Left hindlimb (tissue), 1 donor: ENCODE measurements around the gene ACTL7A.

Experiments
- DNase-seq: peaks from one replicate; pipeline ENCODE4 v3.0.0-alpha.2; 2018

The ACTL7A gene

DNA sequence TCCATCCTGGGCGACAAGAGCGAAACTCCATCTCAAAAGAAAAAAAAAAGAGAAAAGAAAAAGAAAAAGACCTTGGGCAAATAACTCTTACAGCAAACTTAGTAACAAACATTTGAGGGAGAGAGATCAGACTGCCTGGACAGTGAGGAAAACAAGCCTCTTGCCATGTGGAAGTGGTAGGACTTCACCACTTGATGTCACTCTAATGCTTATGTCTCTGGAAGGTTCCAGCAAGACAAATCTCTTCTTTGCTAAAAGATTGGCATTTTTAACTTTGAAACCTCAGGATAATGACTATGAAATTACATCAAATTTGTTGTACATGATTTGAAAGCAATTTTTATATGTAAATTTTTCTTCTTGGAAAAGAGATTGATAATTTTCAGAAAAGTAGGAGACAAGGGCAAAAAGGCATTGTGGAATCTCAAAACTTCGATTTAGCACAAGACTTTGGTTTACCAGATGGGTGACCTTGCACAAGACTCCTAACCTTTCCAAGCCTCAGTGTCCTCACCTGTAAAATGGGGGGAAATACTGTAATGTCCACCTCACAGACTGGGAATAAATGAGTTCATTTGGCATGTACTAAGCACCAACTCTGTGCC lies 11.7 kb upstream of the ACTL7A start:
- DNase-seq = no peak

DNA sequence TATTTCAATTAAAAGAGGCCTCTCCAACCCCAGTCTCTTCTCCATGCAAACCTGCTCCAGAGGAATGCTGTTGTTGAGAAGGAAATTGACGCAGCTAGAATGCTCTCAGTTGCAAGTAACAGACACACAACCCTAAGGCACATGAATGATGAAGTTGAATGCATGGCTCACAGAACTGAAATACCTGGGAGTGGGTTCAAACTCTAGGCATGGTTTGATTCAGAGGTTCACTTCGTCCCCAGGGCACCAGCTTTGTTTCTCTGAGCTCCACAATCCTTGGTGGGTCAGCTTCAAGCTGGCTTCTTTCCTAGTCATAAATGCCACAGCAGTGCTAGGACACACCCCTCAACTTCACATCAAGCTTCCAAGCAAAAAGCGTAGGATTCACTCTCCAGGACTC lies 10.9 kb upstream of the ACTL7A start:
- DNase-seq = no peak

DNA sequence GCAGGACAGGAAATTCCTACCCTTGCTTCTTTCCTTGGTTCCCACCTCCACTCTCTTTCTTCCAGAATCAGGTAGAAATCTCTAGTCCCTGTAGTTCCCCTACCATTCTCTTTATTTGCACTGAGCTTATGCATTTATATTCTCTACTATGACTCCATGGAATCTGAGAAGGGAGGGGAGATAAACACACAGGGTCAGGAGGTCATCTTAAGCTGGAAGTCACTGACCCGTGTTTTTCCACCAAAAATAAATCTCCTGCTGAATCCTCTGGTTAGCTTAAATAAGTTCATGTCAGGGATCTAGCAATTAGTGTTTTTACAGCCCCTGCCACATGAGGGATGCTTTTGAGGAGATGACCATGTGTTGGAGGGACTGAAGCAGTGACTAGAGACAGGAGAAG lies 10.0 kb upstream of the ACTL7A start:
- DNase-seq = no peak

DNA sequence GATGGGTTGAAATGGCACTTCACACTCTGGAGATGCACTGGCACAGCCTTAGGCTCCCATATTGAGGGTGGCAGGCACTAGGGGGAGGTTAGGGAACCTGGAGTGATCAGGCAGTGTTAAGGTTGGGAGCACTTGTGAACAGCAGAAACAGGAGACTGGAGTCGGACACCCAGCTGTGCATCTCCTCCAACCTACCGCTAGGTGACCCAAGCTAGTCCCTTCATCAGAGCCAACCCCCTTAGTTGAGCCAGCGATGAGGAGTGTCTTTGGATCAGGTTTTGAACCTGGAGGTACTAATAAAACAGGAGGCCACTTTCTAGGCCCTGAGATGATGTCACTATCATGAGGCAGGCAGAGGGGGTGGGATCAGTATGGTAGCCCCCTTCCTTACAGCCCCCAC lies 8.0 kb upstream of the ACTL7A start:
- no peak for DNase-seq

DNA sequence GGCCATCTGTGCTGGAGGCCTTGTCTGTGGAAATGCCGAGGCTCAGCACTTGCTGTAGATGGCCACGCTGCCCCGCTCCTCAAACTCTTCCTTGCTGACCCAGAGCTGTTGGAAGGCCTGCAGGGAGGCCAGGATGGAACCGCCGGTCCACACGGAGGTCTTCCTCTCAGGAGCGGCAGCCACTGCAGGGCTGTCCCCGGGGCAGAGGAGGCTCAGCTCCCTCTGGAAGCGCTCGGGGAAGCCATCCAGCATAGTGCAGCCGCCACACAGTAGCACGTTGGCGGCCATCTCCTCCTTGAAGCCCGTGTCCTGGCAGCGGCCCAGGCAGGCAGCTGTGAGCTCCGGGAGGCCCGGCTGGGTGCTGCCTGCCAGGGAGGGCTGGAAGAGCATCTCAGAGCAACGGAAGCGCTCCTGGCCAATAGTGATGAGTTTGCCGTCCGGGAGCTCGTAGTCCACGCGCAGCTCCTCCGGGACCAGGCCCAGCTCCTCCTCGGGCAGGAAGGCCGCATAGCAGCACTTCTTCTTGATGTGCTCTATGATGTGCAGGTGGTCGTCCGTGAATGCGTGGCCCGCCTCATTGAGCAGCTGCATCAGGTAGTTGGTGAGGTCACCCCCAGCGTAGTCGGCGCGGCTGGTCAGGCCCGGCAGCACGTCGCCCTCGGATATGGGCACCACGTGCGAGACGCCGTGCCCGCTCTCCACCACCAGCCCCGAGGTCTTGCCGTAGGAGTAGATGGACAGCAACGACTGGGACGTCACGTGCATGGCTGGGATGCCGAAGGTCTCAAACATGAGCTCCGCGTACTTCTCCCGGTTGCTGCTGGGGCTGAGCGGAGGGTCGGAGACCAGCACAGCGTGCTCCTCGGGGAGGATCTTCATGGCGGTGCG lies 7.2 kb upstream of the ACTL7A start:
- DNase-seq = no peak

DNA sequence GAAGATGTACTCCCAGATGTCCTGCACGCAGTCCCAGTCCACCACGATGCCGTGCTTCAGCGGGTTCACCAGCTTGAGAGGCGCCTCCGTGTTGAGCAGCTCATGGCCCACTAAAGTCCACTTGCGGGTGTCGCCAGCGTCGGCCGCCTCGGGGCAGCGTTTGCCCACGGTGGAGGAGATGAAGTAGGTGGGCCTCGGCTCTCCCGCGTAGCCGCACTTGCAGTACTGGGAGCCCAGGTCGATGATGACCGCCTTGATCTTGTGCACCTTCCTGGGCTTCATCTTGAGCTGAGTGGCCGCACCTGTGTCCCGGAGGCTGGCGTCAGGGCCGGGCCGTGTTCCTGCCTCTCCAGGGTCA lies 6.6 kb upstream of the ACTL7A start:
- no peak for DNase-seq

DNA sequence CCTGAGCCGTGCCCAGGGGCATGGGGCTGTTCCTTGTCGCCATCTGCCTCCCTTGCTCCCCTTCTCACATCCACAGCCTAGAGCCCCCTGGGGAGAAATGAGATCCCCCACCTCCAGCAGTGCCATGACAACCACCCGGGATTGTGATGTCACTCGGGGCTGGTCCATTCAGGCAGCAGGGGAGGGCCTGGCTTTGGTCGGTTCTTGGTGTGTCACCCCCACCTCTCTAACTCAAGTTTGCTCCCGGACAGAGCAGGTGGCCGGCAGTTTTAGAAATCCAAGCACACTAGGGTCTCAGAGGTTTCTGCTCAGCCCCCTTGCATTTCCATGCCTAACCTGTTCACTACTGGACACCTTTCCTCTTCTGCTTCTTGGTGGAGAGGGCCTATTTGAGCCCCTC lies 6.2 kb upstream of the ACTL7A start, which contains the start of gene ACTL7B:
ACTL7B (minus strand) TSS at position 99 of the 400 bp plus-strand sequence; CDS start at position 43, 56 bp downstream.
- no peak for DNase-seq

DNA sequence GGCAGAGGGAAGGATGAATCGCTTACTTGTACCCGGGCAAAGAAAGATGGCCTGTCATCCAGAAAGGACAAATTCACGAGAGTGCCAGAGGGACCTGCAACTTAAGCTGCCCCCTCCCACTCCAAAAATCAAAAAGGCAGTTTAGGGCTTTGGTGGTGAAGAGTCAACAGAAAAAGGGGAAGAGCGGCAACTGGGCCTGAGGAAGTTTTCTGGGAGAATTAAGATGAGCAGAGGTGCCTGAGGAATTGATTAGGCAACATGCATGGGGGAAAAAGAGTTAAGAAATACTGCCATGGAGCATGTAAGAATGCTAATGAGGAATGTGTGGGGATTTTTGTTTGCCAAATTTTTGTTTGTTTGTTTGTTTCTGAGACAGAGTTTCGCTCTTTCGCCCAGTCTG lies 4.5 kb upstream of the ACTL7A start:
- no peak for DNase-seq

DNA sequence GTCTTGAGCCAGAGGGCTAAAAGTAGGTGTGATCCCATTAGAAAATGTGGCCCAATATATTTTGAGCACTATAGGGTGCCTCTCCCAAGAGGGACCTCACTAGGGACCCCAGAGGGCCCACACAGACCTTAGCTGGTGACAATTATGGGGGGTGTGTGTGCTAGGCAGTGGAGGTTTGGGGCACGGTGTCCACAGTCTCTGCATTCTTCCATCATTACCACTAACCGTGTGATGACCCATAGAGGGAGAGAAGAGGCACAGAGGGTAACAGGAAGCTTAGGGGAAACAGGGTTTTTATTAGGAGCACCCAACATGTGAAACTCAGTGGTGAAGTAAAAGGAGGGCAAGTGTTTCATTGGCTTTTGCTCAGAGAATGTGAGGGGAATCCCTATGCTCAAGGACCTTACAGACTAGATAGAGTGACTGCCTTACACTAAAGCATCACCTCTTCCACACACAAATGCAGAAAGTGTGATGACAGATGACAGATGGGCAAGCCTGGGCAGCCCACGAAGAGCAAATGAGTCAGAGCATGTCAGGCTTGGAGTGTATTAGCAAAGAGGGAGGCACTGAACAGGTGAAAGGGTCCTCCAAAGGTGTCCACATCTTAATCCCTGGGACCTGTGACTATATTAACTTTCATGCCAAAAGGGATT lies 2.5 kb upstream of the ACTL7A start:
- no peak for DNase-seq

DNA sequence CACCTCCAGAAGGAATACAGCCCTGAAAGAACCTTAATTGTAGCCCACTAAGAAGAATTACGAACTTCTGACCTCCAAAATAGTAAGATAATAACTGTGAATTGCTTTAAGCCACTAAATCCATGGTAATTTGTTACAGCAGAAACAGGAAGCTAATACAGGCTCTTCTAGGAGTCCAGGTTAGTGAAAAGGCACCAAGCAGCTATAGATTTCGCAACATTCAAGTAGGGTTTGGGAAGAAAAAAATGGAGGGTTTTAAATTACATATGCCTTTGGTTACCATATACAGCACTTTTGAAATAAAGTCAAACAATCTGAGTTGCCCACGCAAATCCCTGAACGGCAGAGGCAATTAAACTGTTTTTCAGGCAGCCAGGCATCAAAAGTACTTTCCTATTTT lies 1.7 kb upstream of the ACTL7A start:
- DNase-seq = no peak

DNA sequence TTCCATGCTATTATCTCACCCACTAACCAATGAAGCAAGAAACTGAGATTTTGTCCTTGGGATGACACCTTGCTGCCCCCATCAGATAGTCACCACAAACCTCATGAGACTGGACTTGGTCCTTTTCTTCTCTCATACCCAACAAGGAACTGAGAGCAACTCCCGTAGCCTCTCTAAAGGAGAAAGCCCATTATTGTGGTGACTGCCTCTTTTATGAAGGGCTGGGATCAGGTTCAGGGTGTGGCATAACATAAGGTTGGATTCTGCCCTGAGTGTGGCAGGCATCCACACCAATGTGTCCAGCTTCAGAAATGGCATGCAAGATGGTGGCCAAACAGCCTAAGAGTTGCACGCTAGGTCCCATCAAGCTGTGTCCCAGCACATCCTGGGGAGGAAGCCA lies 1.3 kb upstream of the ACTL7A start:
- DNase-seq = no peak

DNA sequence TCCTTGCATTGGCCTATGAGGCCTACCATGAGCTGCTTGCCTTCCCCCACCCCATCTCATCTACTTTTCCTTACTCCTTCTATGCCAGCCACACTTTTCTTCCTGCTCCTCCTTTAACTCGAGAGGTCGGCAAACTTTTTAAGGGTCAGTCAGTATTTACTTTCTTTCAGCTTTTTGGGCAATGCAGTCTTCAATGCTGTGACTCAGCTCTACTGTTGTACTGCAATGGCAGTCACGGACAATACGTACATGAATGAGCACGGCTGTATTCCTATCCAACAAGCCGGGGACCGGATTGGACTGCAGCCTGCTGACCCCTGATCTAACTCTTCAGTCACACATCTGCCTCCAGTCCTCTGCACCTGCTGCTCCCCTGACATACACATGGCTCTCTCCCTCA lies 602 bp upstream of the ACTL7A start:
- no peak for DNase-seq

DNA sequence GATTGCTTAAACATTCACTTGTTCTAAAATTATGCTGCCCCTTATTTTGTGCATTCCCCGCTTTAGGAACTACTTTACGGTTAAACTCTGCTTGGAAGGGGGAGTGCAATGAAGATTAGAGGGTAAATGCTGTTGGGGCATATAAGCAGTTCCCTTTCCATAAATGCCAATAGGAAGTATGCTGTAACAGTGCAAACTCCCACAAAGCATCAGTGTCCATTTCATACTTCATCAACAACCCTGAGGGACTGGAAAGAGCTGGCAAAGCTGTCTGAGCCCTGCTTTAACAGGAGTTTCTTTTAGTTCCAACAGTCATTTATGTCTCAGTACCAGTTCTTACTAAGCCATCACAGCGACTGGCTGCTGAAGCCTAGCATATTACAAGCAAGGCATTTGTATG lies 1.8 kb downstream of the ACTL7A start:
- no peak for DNase-seq

DNA sequence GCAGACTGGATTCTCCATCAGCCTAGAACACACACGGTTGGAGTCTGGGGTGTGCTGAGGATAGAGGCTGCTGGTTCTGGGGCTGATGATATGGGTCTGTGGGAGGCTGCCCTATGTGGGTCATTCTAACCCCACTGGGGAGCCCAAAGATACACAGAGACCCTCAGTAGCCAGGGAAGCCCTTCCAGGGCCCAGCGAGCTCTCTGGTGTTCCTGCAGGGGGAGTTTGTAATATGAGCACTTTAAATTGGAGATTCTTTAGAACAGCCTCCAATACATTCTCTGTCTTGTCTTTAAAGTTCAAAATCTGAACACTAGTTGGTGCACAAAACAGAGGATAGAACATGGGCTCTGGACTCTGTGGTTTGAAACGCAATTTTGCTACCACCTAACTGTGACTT lies 2.4 kb downstream of the ACTL7A start:
- DNase-seq = no peak

DNA sequence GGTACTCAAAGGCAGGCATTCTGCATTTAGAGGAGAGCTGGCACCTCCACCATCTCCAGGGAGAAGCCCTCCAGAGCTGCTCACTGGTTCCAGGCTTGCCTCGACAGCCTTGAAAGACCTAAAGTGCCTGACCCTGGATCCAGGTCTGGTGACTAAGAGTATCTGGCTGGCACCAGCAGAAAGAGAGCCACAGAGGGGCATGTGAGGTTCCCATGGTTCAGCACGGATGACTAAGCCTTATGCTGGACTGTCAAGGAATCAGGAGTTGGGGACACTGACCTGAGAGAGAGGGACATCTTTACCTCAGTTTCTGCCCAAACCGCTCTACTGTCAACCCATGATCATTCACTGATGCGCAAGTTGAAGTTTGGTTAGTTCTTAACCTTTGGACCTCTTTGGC lies 3.0 kb downstream of the ACTL7A start:
- DNase-seq = no peak

DNA sequence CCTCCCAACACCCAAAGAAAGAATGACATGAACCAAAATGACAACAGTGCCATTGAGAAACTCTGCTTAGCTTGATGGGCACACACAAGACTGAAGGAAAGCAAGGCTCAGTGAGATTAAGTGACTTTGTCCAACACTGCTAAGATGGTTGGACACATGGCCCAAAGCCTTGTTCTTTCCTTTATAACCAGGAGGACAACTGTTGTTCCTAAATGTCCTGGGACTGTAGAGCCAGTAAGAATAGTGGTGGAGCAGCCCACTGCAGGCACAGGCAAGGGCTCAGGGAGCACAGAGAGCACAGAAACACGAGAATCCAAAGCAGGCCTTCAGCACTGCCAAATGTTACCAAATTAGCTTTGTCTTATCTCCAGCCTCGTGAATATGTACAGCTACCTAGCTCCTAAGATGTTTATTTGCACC lies 3.9 kb downstream of the ACTL7A start:
- DNase-seq = no peak

DNA sequence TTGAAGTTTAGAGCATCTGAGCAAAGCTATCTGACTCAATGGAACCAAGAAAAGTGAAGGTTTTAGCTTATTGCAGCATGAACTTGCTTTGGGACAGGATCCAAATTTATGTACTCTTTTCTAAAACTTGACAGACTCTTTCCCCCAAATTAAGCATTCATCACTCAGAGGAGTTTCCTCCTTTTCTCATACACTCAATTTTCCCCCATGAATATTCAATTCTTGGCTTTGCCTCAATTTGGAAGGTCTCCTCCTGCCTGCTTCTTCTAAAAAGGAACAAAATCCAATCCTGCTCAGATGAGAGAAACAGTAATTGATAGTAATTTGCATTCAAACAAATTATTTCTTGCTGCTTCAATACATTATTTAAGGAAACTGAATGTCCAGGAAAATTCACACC lies 5.0 kb downstream of the ACTL7A start:
- DNase-seq = no peak

DNA sequence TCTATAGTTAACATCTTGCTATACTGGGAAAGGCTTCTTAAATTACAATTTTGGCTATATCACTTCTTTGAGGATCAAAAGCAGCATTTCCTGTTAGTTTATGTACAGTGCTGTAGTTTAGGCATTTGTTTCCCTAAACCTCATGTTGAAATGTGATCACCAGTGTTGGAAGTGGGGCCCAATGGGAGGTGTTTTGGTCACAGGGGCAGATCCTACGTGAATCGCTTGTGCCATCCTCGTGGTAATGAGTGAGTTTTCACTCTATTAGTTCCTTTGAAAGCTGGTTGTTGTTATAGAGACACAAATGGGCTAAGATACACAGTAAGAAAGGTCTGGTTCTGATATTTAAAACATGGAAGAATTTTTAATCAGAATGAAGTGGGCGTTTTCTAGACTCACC lies 5.8 kb downstream of the ACTL7A start:
- no peak for DNase-seq

DNA sequence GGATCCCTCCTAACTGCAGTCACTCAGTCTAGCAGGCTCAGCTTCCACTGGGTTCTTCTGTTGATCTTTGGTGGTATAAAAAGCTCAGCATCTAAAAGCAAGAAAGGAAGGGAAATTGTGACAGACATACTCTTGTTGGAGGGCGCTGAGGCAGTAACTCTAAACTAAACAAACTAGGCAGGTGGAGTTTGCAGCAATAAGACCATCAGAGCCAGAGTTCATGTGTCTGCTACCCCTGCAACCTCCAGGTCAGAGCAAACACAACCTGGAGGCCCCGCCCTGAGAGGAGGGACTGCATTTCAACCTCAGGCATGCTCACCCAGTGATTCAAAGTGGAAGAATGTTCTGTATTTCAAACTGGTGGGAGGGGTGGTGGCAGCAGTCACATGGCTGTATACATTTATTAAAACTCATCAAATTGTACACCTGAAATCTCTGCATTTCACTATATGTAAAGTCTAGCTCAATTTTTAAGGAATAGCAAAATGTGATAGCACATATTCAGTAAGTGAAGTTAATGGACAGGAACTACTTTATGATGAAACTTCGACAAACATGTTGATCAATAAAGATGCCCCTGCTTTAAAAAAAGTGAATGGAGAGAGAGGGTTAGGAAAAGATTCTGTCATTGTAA lies 7.1 kb downstream of the ACTL7A start:
- DNase-seq = no peak

DNA sequence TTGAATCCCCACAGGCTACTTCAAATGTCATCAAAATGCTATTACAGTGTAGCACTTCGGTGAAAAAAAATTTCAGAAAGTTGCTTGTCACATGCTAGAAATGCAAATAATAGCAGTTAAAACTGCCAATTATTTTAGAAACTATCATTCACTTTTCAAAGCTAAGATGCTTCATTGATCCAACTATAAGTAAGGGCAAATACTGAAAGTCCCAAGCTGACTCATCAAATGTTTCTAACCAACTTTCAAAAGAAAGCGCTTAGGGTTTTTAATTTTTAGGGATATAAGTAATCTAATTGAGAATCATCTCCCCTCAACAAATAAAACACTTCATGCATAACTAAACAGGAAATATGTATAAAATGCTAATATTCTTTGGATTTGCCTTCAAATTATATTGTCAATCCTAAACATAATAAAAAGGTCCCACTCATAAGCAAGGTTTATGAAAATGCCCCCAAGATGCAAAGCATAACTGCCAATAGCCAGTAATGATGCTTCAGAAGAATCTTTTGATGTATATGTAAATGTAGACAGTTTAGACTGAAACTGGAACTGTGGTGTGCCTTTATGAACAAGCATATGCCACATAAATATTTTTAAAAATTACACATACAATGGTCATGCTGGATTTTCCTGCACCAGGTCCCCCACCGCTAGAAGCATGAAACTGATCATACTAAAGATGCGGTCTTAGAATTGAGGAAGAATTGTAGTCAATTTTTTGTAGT lies 12.2 kb downstream of the ACTL7A start:
- no peak for DNase-seq

DNA sequence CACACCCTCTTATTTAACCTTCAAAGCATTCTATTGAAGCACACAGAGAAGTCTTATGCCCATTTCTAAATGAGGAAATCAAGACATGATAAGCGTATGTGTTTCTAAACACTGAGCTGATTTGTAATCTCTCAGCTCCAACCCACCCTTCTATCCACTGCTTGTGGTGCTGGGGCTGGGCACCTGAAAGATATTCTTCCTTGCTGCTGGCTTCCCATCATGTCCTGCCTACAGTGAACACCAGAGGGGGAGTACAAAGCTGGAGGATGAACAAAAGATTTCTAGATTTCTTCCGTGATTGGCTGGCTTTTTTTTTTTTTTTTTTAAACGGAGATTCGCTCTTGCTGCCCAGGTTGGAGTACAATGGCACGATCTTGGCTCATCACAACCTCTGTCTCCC lies 14.4 kb downstream of the ACTL7A start:
- no peak for DNase-seq

DNA sequence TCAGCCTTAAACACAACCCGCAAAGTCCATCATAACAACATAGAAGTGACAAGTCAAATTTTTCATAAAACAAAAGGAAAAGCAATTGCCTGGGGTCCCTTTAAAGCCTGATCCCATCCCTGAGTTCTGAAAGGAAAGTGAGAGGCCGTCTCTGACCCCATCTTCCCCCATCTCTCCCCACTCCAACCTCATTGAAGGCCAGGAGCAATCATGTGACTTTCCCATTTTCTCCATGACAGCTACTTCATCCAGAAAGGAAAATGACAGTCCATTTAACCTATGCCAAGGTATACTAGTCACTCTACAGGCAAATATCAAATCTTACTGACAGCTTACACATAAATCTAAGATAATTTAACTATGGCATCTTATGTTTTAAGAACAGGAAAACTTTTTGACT lies 15.5 kb downstream of the ACTL7A start:
- DNase-seq = no peak

DNA sequence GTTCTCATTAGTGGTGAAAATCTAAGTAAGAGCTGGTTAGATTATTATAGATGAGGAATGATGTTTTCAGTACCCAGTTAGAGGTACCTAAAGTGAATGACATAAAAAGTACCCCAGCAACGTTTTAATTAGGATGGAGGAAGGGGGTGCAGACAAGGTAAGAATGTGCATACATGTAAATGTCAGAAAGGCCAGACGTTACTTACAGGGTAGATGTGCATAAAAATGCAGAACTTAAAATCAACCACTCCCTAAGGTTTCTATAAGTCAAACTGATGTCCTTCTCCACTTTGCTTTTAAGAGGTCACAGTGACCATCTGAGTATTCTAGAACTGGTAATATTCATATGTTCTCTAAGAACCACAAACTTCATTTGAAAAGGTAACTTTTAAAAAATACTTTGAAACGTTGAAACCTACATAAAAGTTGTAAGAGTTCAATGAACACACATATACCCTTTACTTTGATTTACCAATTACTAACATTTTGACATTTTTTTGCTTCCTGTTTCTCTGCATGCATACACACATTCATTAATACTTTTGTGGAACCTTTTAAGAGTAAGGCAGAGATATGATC lies 18.8 kb downstream of the ACTL7A start:
- DNase-seq = no peak
